Kidney epithelial cell (primary cell): ENCODE measurements around the gene ERMAP. TPM values are rescaled to one million over a fixed set of nuclear protein-coding genes. Genes with fewer than 3 reads are reported as not detected.

ENCODE experiments used
- DNase-seq: peaks from one replicate; pipeline ENCODE4 v3.0.0-alpha.2; 2010; ENCODE audit warnings: low read depth
- H3K27me3 ChIP-seq: 2 replicates; pipeline ENCODE4 v1.6.0; 2011; ENCODE audit warnings: low read length; ENCODE audit not compliant: control insufficient read depth, insufficient read depth
- H3K36me3 ChIP-seq: 2 replicates; pipeline ENCODE4 v1.5.1; 2011; ENCODE audit warnings: low read length; ENCODE audit not compliant: control insufficient read depth, insufficient read depth
- H3K4me3 ChIP-seq: 2 replicates; pipeline ENCODE4 v1.5.1; 2011; ENCODE audit warnings: low read depth, mild to moderate bottlenecking, control low read depth, low read length
- CTCF ChIP-seq: IDR thresholded peaks from 2 replicates; pipeline ENCODE4 v1.5.1; 2011; ENCODE audit warnings: mild to moderate bottlenecking, moderate library complexity, low read length, control low read depth, inconsistent platforms; ENCODE audit not compliant: insufficient read depth, poor library complexity, severe bottlenecking
- total RNA-seq: library from RNA; depleted of rRNA; stranded (reverse); fragments of >200 nt; gene quantifications from 2 replicates; pipeline ENCODE4 v1.2.3, GENCODE V29; 2015

Gene ERMAP
- total RNA-seq, 1 donor from 2014 or later, result 8.9 TPM

- Histone ChIP-seq H3K36me3 (no peaks in the 10 kb centered on the region), H3K27me3 (peaks cover 4% of the 10 kb centered on the region), H3K4me3 (no peak overlapping the region)
- DNase-seq, result no peak
- no peak for TF ChIP-seq CTCF
Observed at GRCh38 chr1:42877380-42877779, 60.5 kb downstream of the ERMAP start.

GRCh38 chr1:42880384-42880783 lies 63.5 kb downstream of the ERMAP start:
- no peak for TF ChIP-seq CTCF
- H3K36me3 ChIP-seq, result no peaks in the 10 kb centered on the region

GRCh38 chr1:42886046-42886739 lies 69.3 kb downstream of the ERMAP start:
- Histone ChIP-seq H3K4me3 (no peak overlapping the region), H3K36me3 (no peaks in the 10 kb centered on the region), H3K27me3 (peaks cover under 1% of the 10 kb centered on the region)
- no peak for TF ChIP-seq CTCF
- no peak for DNase-seq

More at GRCh38 chr1:42880384-42880783, 63.5 kb downstream of the ERMAP start:
- Histone ChIP-seq H3K4me3 (no peak overlapping the region), H3K27me3 (peaks cover 4% of the 10 kb centered on the region)
- no peak for DNase-seq

GRCh38 chr1:42886800-42887199 lies 69.9 kb downstream of the ERMAP start:
- DNase-seq, result no peak
- H3K27me3 ChIP-seq, result peaks cover 6% of the 10 kb centered on the region
- no peaks in the 10 kb centered on the region for H3K36me3 ChIP-seq
- no peak for TF ChIP-seq CTCF
- H3K4me3 ChIP-seq, result no peak overlapping the region

- Histone ChIP-seq H3K36me3 (no peaks in the 10 kb centered on the region), H3K4me3 (no peak overlapping the region), H3K27me3 (peaks cover 6% of the 10 kb centered on the region)
- DNase-seq, result no peak
- no peak for TF ChIP-seq CTCF
Observed at GRCh38 chr1:42887366-42887765, 70.4 kb downstream of the ERMAP start.

GRCh38 chr1:42888013-42888633 lies 71.2 kb downstream of the ERMAP start:
- no peak for TF ChIP-seq CTCF
- no peak for DNase-seq
- Histone ChIP-seq H3K27me3 (peaks cover 6% of the 10 kb centered on the region), H3K36me3 (no peaks in the 10 kb centered on the region), H3K4me3 (no peak overlapping the region)
